ENCODE measurements around the gene EMC10.

DNA sequence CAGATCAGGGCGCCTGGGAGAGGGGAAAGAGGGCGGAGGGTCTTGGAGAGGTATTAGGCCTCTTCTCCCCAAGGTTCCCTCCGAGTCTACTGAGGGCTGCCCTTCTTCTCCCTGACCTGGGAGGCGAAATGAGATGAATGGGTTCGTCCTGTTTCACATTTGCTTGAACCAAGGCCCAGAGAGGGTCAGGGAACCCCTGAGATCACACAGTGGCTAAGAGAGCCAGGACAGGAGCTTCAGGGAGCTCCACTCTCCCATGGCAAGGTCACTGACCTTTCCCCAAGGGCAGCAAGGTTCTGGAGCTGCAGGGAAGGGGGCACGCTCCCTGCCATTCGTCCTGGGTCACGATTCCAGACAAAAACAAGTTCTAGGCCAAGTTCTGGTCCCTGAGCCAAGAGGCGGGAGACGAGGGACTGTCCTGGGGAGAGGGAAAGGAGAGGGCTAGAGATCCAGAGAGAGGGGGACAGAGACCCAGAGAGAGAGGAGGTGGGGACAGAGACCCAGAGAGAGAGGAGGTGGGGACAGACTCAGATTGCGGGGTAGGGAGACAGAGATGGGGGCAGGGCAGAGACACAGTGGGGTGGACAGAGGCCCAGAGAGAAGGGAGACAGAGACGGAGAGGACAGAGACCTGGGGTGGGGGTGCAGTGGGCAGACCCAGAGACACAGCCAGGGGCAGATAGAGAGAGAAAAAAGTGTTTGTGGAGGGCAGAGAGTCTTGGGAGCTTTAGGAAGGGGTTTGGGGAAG lies 36.9 kb downstream of the EMC10 start:
- TF ChIP-seq, protein P1, sequence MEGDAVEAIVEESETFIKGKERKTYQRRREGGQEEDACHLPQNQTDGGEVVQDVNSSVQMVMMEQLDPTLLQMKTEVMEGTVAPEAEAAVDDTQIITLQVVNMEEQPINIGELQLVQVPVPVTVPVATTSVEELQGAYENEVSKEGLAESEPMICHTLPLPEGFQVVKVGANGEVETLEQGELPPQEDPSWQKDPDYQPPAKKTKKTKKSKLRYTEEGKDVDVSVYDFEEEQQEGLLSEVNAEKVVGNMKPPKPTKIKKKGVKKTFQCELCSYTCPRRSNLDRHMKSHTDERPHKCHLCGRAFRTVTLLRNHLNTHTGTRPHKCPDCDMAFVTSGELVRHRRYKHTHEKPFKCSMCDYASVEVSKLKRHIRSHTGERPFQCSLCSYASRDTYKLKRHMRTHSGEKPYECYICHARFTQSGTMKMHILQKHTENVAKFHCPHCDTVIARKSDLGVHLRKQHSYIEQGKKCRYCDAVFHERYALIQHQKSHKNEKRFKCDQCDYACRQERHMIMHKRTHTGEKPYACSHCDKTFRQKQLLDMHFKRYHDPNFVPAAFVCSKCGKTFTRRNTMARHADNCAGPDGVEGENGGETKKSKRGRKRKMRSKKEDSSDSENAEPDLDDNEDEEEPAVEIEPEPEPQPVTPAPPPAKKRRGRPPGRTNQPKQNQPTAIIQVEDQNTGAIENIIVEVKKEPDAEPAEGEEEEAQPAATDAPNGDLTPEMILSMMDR (tag by site-specific recombination; IDR thresholded peaks at IDR 0.05) = no peak
- TF ChIP-seq ZNF530 (tag by site-specific recombination; IDR thresholded peaks at IDR 0.05; ENCODE audit: low read depth) (no peak), YY1 (tag by site-specific recombination; IDR thresholded peaks at IDR 0.05) (no peak), ZBTB17 (tag by site-specific recombination; IDR thresholded peaks at IDR 0.05) (no peak)
- TF ChIP-seq, protein P2, sequence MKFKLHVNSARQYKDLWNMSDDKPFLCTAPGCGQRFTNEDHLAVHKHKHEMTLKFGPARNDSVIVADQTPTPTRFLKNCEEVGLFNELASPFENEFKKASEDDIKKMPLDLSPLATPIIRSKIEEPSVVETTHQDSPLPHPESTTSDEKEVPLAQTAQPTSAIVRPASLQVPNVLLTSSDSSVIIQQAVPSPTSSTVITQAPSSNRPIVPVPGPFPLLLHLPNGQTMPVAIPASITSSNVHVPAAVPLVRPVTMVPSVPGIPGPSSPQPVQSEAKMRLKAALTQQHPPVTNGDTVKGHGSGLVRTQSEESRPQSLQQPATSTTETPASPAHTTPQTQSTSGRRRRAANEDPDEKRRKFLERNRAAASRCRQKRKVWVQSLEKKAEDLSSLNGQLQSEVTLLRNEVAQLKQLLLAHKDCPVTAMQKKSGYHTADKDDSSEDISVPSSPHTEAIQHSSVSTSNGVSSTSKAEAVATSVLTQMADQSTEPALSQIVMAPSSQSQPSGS (tag by site-specific recombination; IDR thresholded peaks at IDR 0.05; ENCODE audit: low read depth) = no peak

All from HEK293 (cell line).